Activated CD4-positive, alpha-beta T cell treated with anti-CD3 and anti-CD28 coated beads for 1 hour (primary cell): ENCODE data around the gene MREG.
"Not testable (repeated sequence)": the region's sequence is repeated elsewhere in the genome, so short reads cannot be mapped to it uniquely, and the experiment has no call there.

Source experiments
- DNase-seq: peaks from one replicate; pipeline ENCODE4 v3.0.0-alpha.2; 2020

Gene MREG

GRCh38 chr2:215984661-215985060 lies 28.7 kb downstream of the MREG start:
- no peak for DNase-seq

- DNase-seq = no peak
Observed at GRCh38 chr2:215983581-215984351, 29.6 kb downstream of the MREG start.

- DNase-seq = no peak
Observed at GRCh38 chr2:215982465-215982875, 30.9 kb downstream of the MREG start.

GRCh38 chr2:215981115-215981514 lies 32.2 kb downstream of the MREG start:
- no peak for DNase-seq

- no peak for DNase-seq
Observed at GRCh38 chr2:215979620-215980019, 33.7 kb downstream of the MREG start.

GRCh38 chr2:215974700-215975429 lies 38.5 kb downstream of the MREG start:
- no peak for DNase-seq

- no peak for DNase-seq
Observed at GRCh38 chr2:215973954-215974699, 39.2 kb downstream of the MREG start.

GRCh38 chr2:215973145-215973792 lies 40.1 kb downstream of the MREG start:
- no peak for DNase-seq

GRCh38 chr2:215971671-215972070 lies 41.7 kb downstream of the MREG start:
- no peak for DNase-seq

- not testable (repeated sequence) for DNase-seq
Observed at GRCh38 chr2:215970894-215971293, 42.5 kb downstream of the MREG start.

GRCh38 chr2:215970425-215970824 lies 42.9 kb downstream of the MREG start:
- no peak for DNase-seq

- no peak for DNase-seq
Observed at GRCh38 chr2:215969131-215969841, 44.1 kb downstream of the MREG start.

- no peak for DNase-seq
Observed at GRCh38 chr2:215968499-215968898, 44.9 kb downstream of the MREG start.

GRCh38 chr2:215967590-215968378 lies 45.6 kb downstream of the MREG start:
- DNase-seq = no peak

GRCh38 chr2:215966951-215967350 lies 46.4 kb downstream of the MREG start:
- no peak for DNase-seq

- DNase-seq = no peak
Observed at GRCh38 chr2:215966274-215966673, 47.1 kb downstream of the MREG start.

GRCh38 chr2:215965532-215966165 lies 47.7 kb downstream of the MREG start:
- DNase-seq = no peak

GRCh38 chr2:215961981-215962380 lies 51.4 kb downstream of the MREG start:
- DNase-seq = no peak

- DNase-seq = no peak
Observed at GRCh38 chr2:215958257-215958656, 55.1 kb downstream of the MREG start.

GRCh38 chr2:215957354-215958122 lies 55.8 kb downstream of the MREG start:
- not testable (repeated sequence) for DNase-seq
